HG02759 (cell line): Measurements from ENCODE around the gene YY1.
"Not testable (repeated sequence)": the region's sequence is repeated elsewhere in the genome, so short reads cannot be mapped to it uniquely, and the experiment has no call there.

Source experiments
- ATAC-seq: cut with Tn5 transposase; IDR thresholded peaks from one replicate; pipeline ENCODE4 v1.9.1; 2021; ENCODE audit warnings: mild to moderate bottlenecking, moderate library complexity; ENCODE audit not compliant: unreplicated experiment

The YY1 gene

GRCh38 chr14:100238419-100239210, at the start of gene YY1:
Gene YY1 (plus strand): TSS chr14:100239144. CDS start chr14:100239245, 101 bp downstream.
- ATAC-seq: peak; percentile 75

- ATAC-seq: no peak
Measured at GRCh38 chr14:100190126-100190525, 48.8 kb upstream of the YY1 start.

- ATAC-seq: no peak
Measured at GRCh38 chr14:100191584-100192249, 47.2 kb upstream of the YY1 start.

- ATAC-seq: no peak
Measured at GRCh38 chr14:100192250-100192671, 46.7 kb upstream of the YY1 start.

GRCh38 chr14:100192672-100193416, 46.1 kb upstream of the YY1 start:
- ATAC-seq: peak; percentile 99

- no peak for ATAC-seq
Measured at GRCh38 chr14:100193417-100194357, 45.3 kb upstream of the YY1 start.

- no peak for ATAC-seq
Measured at GRCh38 chr14:100199240-100199860, 39.6 kb upstream of the YY1 start.

- ATAC-seq: no peak
Measured at GRCh38 chr14:100200311-100200710, 38.6 kb upstream of the YY1 start.

GRCh38 chr14:100201701-100202100, 37.2 kb upstream of the YY1 start:
- no peak for ATAC-seq

- no peak for ATAC-seq
Measured at GRCh38 chr14:100202712-100203111, 36.2 kb upstream of the YY1 start.

- no peak for ATAC-seq
Measured at GRCh38 chr14:100203146-100203545, 35.8 kb upstream of the YY1 start.

- ATAC-seq: no peak
Measured at GRCh38 chr14:100203962-100204834, 34.7 kb upstream of the YY1 start.

GRCh38 chr14:100204835-100205167, 34.1 kb upstream of the YY1 start:
- ATAC-seq: not testable (repeated sequence)

- ATAC-seq: not testable (repeated sequence)
Measured at GRCh38 chr14:100207588-100207987, 31.4 kb upstream of the YY1 start.

- not testable (repeated sequence) for ATAC-seq
Measured at GRCh38 chr14:100208136-100208535, 30.8 kb upstream of the YY1 start.

GRCh38 chr14:100211366-100211765, 27.6 kb upstream of the YY1 start:
- no peak for ATAC-seq

- no peak for ATAC-seq
Measured at GRCh38 chr14:100211893-100212292, 27.1 kb upstream of the YY1 start.

GRCh38 chr14:100212476-100213333, 26.2 kb upstream of the YY1 start:
- no peak for ATAC-seq
